ENCODE data around the gene RPS6KB1.
"Not testable (repeated sequence)": the region's sequence is repeated elsewhere in the genome, so short reads cannot be mapped to it uniquely, and the experiment has no call there.

Gene RPS6KB1

GRCh38 chr17:59892924-59893675, at the start of gene RPS6KB1, which contains the start of gene TUBD1:
TSS of gene RPS6KB1 (plus strand) at chr17:59893121. CDS start at chr17:59893185, 64 bp downstream.
TSS of gene TUBD1 (minus strand) at chr17:59892943. CDS start at chr17:59891002, 1,941 bp downstream.
- DNase-seq: peak; percentile 96 to 98

- DNase-seq: no peak
Observed at GRCh38 chr17:59844884-59845594, 47.9 kb upstream of the RPS6KB1 start.

- peak in 1 of 2 experiments; percentile 55 for DNase-seq
Observed at GRCh38 chr17:59845595-59846393, 47.1 kb upstream of the RPS6KB1 start.

GRCh38 chr17:59846394-59847165, 46.3 kb upstream of the RPS6KB1 start:
- DNase-seq: peak in 1 of 2 experiments; percentile 40

- no peak for DNase-seq
Observed at GRCh38 chr17:59848385-59848668, 44.6 kb upstream of the RPS6KB1 start.

- DNase-seq: no peak
Observed at GRCh38 chr17:59848778-59849177, 44.1 kb upstream of the RPS6KB1 start.

GRCh38 chr17:59850311-59850710, 42.6 kb upstream of the RPS6KB1 start:
- DNase-seq: not testable (repeated sequence)

- no peak for DNase-seq
Observed at GRCh38 chr17:59851439-59852375, 41.2 kb upstream of the RPS6KB1 start.

- DNase-seq: not testable (repeated sequence)
Observed at GRCh38 chr17:59852847-59853167, 40.1 kb upstream of the RPS6KB1 start.

GRCh38 chr17:59853168-59853918, 39.6 kb upstream of the RPS6KB1 start:
- DNase-seq: no peak

GRCh38 chr17:59853919-59854729, 38.8 kb upstream of the RPS6KB1 start:
- not testable (repeated sequence) for DNase-seq

- DNase-seq: no peak
Observed at GRCh38 chr17:59856859-59857794, 35.8 kb upstream of the RPS6KB1 start.

GRCh38 chr17:59858167-59858816, 34.6 kb upstream of the RPS6KB1 start:
- DNase-seq: no peak

- DNase-seq: no peak
Observed at GRCh38 chr17:59858932-59859331, 34.0 kb upstream of the RPS6KB1 start.

- peak in 1 of 2 experiments; percentile 11 for DNase-seq
Observed at GRCh38 chr17:59859444-59860025, 33.4 kb upstream of the RPS6KB1 start.

- DNase-seq: no peak
Observed at GRCh38 chr17:59863616-59864015, 29.3 kb upstream of the RPS6KB1 start.

- no peak for DNase-seq
Observed at GRCh38 chr17:59869941-59870218, 23.0 kb upstream of the RPS6KB1 start.

GRCh38 chr17:59870482-59870881, 22.4 kb upstream of the RPS6KB1 start:
- DNase-seq: no peak
